ENCODE measurements around the gene KNSTRN.

Gene KNSTRN

GRCh38 chr15:40405501-40406381, 23.2 kb downstream of the KNSTRN start, which contains the start of gene IVD:
TSS of gene IVD (plus strand) at chr15:40405795. CDS start at chr15:40405828, 33 bp downstream.
- peak; percentile 78 for DNase-seq

- no peak for DNase-seq
These were observed 24.9 kb downstream of the KNSTRN start for GRCh38 chr15:40407330-40407990.

GRCh38 chr15:40409366-40409765, 26.8 kb downstream of the KNSTRN start:
- no peak for DNase-seq

- no peak for DNase-seq
These were observed 28.0 kb downstream of the KNSTRN start for GRCh38 chr15:40410476-40410875.

- no peak for DNase-seq
These were observed 29.7 kb downstream of the KNSTRN start for GRCh38 chr15:40412095-40412759.

- no peak for DNase-seq
These were observed 30.5 kb downstream of the KNSTRN start for GRCh38 chr15:40413036-40413435.

- no peak for DNase-seq
These were observed 32.3 kb downstream of the KNSTRN start for GRCh38 chr15:40414816-40415215.

GRCh38 chr15:40415226-40415625, 32.7 kb downstream of the KNSTRN start:
- no peak for DNase-seq

- no peak for DNase-seq
These were observed 33.5 kb downstream of the KNSTRN start for GRCh38 chr15:40416056-40416455.

- no peak for DNase-seq
These were observed 35.6 kb downstream of the KNSTRN start for GRCh38 chr15:40418126-40418525.

GRCh38 chr15:40420071-40420713, 37.7 kb downstream of the KNSTRN start:
- DNase-seq: no peak

- no peak for DNase-seq
These were observed 38.3 kb downstream of the KNSTRN start for GRCh38 chr15:40420793-40421192.

GRCh38 chr15:40421246-40422157, 39.0 kb downstream of the KNSTRN start:
- peak; percentile 66 for DNase-seq

- no peak for DNase-seq
These were observed 42.1 kb downstream of the KNSTRN start for GRCh38 chr15:40424483-40425115.

- no peak for DNase-seq
These were observed 43.2 kb downstream of the KNSTRN start for GRCh38 chr15:40425681-40426080.

- DNase-seq: no peak
These were observed 44.7 kb downstream of the KNSTRN start for GRCh38 chr15:40427188-40427587.

- no peak for DNase-seq
These were observed 45.7 kb downstream of the KNSTRN start for GRCh38 chr15:40428185-40428584.

GRCh38 chr15:40429068-40429710, 46.7 kb downstream of the KNSTRN start:
- no peak for DNase-seq

GRCh38 chr15:40430271-40430805, 47.8 kb downstream of the KNSTRN start:
- no peak for DNase-seq

- DNase-seq: no peak
These were observed 52.6 kb downstream of the KNSTRN start for GRCh38 chr15:40435023-40435709.

Data from activated effector memory CD4-positive, alpha-beta T cell treated with Interleukin-2 at 50 U/mL for 16 hours (primary cell).